CD4-positive, alpha-beta T cell (primary cell): Measurements from ENCODE around the gene MUC4. TPM values are rescaled to one million over a fixed set of nuclear protein-coding genes. Genes with fewer than 3 reads are reported as not detected.
"Not testable (repeated sequence)": the region's sequence is repeated elsewhere in the genome, so short reads cannot be mapped to it uniquely, and the experiment has no call there.

Experiments used
- ATAC-seq: fragments of 200-7000 bp; cut with Tn5 transposase; one replicate; pipeline ENCODE4 v1.10.0; 2022; ENCODE audit warnings: mild to moderate bottlenecking; ENCODE audit not compliant: poor library complexity
- CTCF ChIA-PET: fragments of 350-600 bp; sonication (Branson Sonifier 250); formaldehyde crosslinking; loops from one replicate; lab custom pipeline; 2021; ENCODE audit warnings: antibody characterized with exemption, inconsistent platforms; lab: Charles Lee
- POLR2A ChIA-PET: fragments of 350-600 bp; sonication (Branson Sonifier 250); formaldehyde crosslinking; loops from one replicate; lab custom pipeline; 2021; ENCODE audit warnings: antibody characterized with exemption, inconsistent platforms; lab: Charles Lee
- DNase-seq, 14 experiments: peaks; one replicate each; pipeline ENCODE4 v3.0.0-alpha.2; 2013 to 2020; ENCODE audit warnings: mixed read lengths in 2 of 14
- H3K27ac ChIP-seq, 2 donors: one replicate each; pipeline versions ENCODE4 v1.5.1 to v1.7.0; 2013; ENCODE audit warnings: low read length in 2 of 2, low read depth in 1 of 2, mild to moderate bottlenecking in 1 of 2
- H3K27me3 ChIP-seq, 2 experiments: 1 replicate in 1 of 2; 2 replicates in 1 of 2; pipeline versions ENCODE4 v1.6.1 to v1.7.0; 2013; ENCODE audit warnings: low read length in 2 of 2, control low read depth in 1 of 2, mild to moderate bottlenecking in 1 of 2, moderate library complexity in 1 of 2; ENCODE audit not compliant: insufficient read depth in 2 of 2, control insufficient read depth in 1 of 2
- H3K36me3 ChIP-seq: one replicate; pipeline ENCODE4 v1.6.1; 2013; ENCODE audit warnings: low read length, control low read depth; ENCODE audit not compliant: insufficient read depth
- H3K4me1 ChIP-seq: one replicate; pipeline ENCODE4 v1.6.1; 2013; ENCODE audit warnings: low read length, control low read depth; ENCODE audit not compliant: insufficient read depth
- H3K4me3 ChIP-seq: one replicate; pipeline ENCODE4 v1.5.1; 2013; ENCODE audit warnings: mild to moderate bottlenecking, low read length, moderate library complexity
- H3K9me3 ChIP-seq, 2 experiments: 1 replicate in 1 of 2; 2 replicates in 1 of 2; pipeline versions ENCODE4 v1.6.1 to v1.7.0; 2013; ENCODE audit warnings: low read length in 2 of 2, mild to moderate bottlenecking in 2 of 2, control low read depth in 1 of 2, moderate library complexity in 1 of 2; ENCODE audit not compliant: control insufficient read depth in 1 of 2, insufficient read depth in 1 of 2
- H3K27ac Mint-ChIP-seq: one replicate; pipeline ENCODE4 v1.8.0; 2020; ENCODE audit warnings: mixed read lengths
- H3K27me3 Mint-ChIP-seq: one replicate; pipeline ENCODE4 v1.8.0; 2021; ENCODE audit warnings: mixed read lengths
- H3K36me3 Mint-ChIP-seq: one replicate; pipeline ENCODE4 v1.8.0; 2021; ENCODE audit warnings: low read depth, mixed read lengths
- H3K4me1 Mint-ChIP-seq: one replicate; pipeline ENCODE4 v1.8.0; 2021; ENCODE audit warnings: low read depth, mixed read lengths
- H3K4me3 Mint-ChIP-seq: one replicate; pipeline ENCODE4 v1.8.0; 2020; ENCODE audit warnings: mild to moderate bottlenecking, mixed read lengths
- H3K9me3 Mint-ChIP-seq: one replicate; pipeline ENCODE4 v1.8.0; 2020; ENCODE audit warnings: mixed read lengths
- intact Hi-C, 2 experiments: fragments of 100-400 bp; cut with DNase I in 1 of 2; cut with micrococcal nuclease in 1 of 2; formaldehyde crosslinking; loops; one replicate each; pipeline versions ENCODE4 v1.15.1 to v1.9.0; 2023 to 2025; cut with DNase I, micrococcal nuclease
- total RNA-seq, 174 experiments: library from RNA in 2 of 174; stranded (reverse) in 2 of 174; gene quantifications; one replicate each; pipeline ENCODE4 v1.2.3 and lab custom pipeline; 2021 to 2026
- TF ChIP-seq, protein P1 (sequence below): fragments of 200-600 bp; IDR thresholded peaks from one replicate; pipeline ENCODE4 v1.8.0; 2022; ENCODE audit warnings: antibody characterized with exemption, mild to moderate bottlenecking

The MUC4 gene
- total RNA-seq, 2 experiments from 2014 or later, result not detected

GRCh38 chr3:195771646-195772300, 40.0 kb downstream of the MUC4 start:
- Mint-ChIP-seq H3K27ac (no peak overlapping the region), H3K4me1 (no peaks in the 10 kb centered on the region), H3K27me3 (no peaks in the 10 kb centered on the region), H3K9me3 (no peaks in the 10 kb centered on the region), H3K4me3 (no peak overlapping the region), H3K36me3 (no peaks in the 10 kb centered on the region)
- TF ChIP-seq, protein P1, sequence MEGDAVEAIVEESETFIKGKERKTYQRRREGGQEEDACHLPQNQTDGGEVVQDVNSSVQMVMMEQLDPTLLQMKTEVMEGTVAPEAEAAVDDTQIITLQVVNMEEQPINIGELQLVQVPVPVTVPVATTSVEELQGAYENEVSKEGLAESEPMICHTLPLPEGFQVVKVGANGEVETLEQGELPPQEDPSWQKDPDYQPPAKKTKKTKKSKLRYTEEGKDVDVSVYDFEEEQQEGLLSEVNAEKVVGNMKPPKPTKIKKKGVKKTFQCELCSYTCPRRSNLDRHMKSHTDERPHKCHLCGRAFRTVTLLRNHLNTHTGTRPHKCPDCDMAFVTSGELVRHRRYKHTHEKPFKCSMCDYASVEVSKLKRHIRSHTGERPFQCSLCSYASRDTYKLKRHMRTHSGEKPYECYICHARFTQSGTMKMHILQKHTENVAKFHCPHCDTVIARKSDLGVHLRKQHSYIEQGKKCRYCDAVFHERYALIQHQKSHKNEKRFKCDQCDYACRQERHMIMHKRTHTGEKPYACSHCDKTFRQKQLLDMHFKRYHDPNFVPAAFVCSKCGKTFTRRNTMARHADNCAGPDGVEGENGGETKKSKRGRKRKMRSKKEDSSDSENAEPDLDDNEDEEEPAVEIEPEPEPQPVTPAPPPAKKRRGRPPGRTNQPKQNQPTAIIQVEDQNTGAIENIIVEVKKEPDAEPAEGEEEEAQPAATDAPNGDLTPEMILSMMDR, result no peak
- no peaks in the 10 kb centered on the region for H3K27me3 ChIP-seq
- no peaks in the 10 kb centered on the region for H3K36me3 ChIP-seq
- no peak overlapping the region for H3K4me3 ChIP-seq
- no peaks in the 10 kb centered on the region for H3K4me1 ChIP-seq
- DNase-seq, result no peak
- peaks cover 0 to 15% of the 10 kb centered on the region in 2 experiments for H3K9me3 ChIP-seq
- intact Hi-C loops, result no loop called here
- POLR2A ChIA-PET, result no interaction called here
- no peak for ATAC-seq
- CTCF ChIA-PET, result no interaction called here
- no peak overlapping the region for H3K27ac ChIP-seq

- peak; percentile 29 for ATAC-seq
Measured at GRCh38 chr3:195770841-195771645, 40.7 kb downstream of the MUC4 start.

GRCh38 chr3:195770081-195770840, 41.5 kb downstream of the MUC4 start:
- H3K36me3 ChIP-seq, result no peaks in the 10 kb centered on the region
- H3K4me3 ChIP-seq, result no peak overlapping the region
- H3K9me3 ChIP-seq, result peaks cover 0 to 12% of the 10 kb centered on the region in 2 experiments
- Mint-ChIP-seq H3K36me3 (no peaks in the 10 kb centered on the region), H3K4me3 (no peak overlapping the region), H3K9me3 (no peaks in the 10 kb centered on the region), H3K4me1 (no peaks in the 10 kb centered on the region), H3K27me3 (no peaks in the 10 kb centered on the region), H3K27ac (no peak overlapping the region)
- no peak overlapping the region for H3K27ac ChIP-seq
- H3K4me1 ChIP-seq, result no peaks in the 10 kb centered on the region
- intact Hi-C loops, result no loop called here
- TF ChIP-seq, protein P1, result no peak
- no peak for ATAC-seq
- no peak for DNase-seq
- ChIA-PET CTCF (no interaction called here), POLR2A (no interaction called here)
- no peaks in the 10 kb centered on the region for H3K27me3 ChIP-seq

More at GRCh38 chr3:195770841-195771645, 40.7 kb downstream of the MUC4 start:
- H3K27ac Mint-ChIP-seq, CTCF ChIA-PET, H3K4me1 ChIP-seq, POLR2A ChIA-PET, H3K4me3 ChIP-seq, H3K36me3 ChIP-seq, intact Hi-C loops, H3K27me3 Mint-ChIP-seq, H3K4me1 Mint-ChIP-seq, H3K36me3 Mint-ChIP-seq, H3K27ac ChIP-seq, H3K9me3 Mint-ChIP-seq, H3K27me3 ChIP-seq, H3K4me3 Mint-ChIP-seq, DNase-seq: not testable (repeated sequence)
- peaks cover 0 to 15% of the 10 kb centered on the region in 2 experiments for H3K9me3 ChIP-seq
